ENCODE results near the gene C11orf68.

The C11orf68 gene

GRCh38 chr11:65911682-65912568 is 6.9 kb downstream of the C11orf68 start:
- no peak for DNase-seq

DNA sequence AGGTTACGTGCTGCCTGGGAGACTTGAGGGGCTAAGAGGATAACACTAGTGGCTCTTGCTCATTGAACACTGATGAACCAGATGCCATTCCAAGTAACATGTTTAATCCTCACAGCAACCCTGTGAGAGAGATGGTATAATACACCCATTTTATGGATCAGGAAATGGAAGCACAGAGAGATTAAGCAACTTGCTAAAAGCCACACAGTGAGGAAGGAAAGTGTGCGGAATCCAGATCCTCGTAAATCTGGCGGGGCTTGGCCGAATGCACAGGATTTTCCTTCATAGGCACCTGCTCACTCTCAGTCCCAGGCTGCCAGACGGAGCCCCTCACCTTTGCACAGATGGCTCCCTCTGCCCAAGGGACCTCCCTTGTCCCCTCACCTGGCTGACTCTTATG is 11.0 kb downstream of the C11orf68 start:
- DNase-seq: no peak

DNA sequence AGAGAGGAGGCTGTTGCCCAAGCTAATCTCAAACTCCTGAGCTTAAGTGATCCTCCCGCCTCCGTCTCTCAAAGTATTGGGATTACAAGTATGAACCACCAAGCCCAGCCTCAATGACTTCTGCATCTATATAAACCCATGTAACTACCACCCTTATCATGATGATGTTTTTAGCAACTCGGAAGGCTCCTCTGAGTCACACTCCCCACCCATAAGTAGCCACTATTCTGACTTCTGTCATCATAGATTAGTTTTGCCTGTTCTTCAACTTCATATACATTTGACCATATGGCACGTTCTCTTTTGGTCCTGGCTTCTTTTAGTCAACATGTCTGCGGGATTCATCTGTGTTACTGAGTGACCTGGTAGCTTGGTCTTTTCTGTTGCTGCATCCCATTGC is 12.3 kb downstream of the C11orf68 start:
- DNase-seq: no peak

- DNase-seq: no peak
Measured at GRCh38 chr11:65903715-65904114, 15.1 kb downstream of the C11orf68 start.

DNA sequence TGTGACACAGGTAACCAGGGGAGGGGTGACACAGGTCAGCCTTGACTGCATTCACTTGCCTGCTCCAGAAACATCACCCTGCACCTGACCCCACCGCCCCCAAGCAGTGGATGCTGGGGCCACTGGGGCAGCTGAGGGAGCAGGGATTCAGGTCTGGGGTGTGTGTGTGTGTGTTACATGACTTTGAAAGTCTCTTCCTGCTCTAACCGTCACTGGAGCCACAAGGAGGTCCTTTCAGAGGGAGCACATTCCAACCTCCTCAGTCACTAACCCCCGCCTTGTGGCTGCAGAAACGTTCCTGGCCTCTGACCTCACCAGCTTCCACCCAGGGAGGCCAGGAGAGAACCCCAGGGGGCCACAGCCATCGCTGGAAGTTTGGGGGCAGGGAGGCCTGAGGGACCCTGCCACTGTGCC is 15.8 kb downstream of the C11orf68 start:
- no peak for DNase-seq

DNA sequence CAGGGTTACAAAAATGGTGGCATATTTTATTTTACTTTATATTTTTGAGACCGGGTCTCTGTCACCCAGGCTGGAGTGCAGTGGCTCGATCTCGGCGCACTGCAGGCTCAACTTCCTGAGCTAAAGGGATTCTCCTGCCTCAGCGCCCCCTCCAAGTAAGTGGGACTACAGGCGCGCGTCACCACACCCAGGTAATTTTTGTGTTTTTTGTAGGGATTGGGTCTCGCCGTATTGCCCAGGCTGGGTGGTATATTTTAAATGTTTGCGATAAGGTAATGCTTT is 18.0 kb downstream of the C11orf68 start:
- DNase-seq: no peak

- DNase-seq: peak; percentile 97 to 98
Measured at GRCh38 chr11:65900125-65900898, 18.6 kb downstream of the C11orf68 start, which contains the start of gene FOSL1. TSS of gene FOSL1 (minus strand) at chr11:65900388. CDS start at chr11:65900339, 49 bp downstream.

GRCh38 chr11:65899356-65900124 is 19.3 kb downstream of the C11orf68 start:
- peak; percentile 54 to 68 for DNase-seq

- DNase-seq: no peak
Measured at GRCh38 chr11:65898656-65899355, 20.1 kb downstream of the C11orf68 start.

- DNase-seq: no peak
Measured at GRCh38 chr11:65897020-65897471, 21.8 kb downstream of the C11orf68 start.

GRCh38 chr11:65896034-65896999 is 22.5 kb downstream of the C11orf68 start:
- DNase-seq: no peak

GRCh38 chr11:65895482-65895981 is 23.3 kb downstream of the C11orf68 start:
- DNase-seq: no peak

- DNase-seq: peak; percentile 46 to 58
Measured at GRCh38 chr11:65894034-65894591, 24.7 kb downstream of the C11orf68 start.

DNA sequence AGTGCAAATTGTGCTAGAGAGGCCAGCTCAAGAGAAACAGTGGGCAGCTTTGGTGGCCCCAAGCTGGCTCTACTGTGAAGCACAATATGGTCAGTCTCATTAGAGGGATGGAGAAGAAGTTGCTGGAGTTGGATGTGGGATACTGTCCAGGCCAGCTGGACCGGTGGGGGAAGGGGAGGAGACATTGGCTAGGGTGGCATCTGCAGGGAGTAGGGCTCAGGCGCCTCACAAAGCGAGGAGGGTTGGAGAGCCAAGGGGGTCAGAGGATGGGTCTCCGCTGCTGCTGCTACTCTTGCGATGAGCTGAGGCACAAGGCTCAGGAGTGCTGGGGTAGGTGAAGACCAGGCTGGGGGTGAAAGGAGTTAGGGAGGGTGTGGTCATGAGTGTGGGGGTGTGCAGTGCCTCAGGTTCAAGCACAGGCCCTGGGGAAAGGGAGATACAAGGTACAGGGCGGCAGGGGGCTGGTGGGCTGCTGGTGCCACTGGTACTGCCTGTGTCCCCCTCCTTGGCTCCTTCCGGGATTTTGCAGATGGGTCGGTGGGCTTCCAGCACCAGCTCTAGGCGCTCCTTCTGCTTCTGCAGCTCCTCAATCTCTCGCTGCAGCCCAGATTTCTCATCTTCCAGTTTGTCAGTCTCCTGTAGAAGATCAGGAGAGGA is 26.1 kb downstream of the C11orf68 start:
- DNase-seq: no peak

DNA sequence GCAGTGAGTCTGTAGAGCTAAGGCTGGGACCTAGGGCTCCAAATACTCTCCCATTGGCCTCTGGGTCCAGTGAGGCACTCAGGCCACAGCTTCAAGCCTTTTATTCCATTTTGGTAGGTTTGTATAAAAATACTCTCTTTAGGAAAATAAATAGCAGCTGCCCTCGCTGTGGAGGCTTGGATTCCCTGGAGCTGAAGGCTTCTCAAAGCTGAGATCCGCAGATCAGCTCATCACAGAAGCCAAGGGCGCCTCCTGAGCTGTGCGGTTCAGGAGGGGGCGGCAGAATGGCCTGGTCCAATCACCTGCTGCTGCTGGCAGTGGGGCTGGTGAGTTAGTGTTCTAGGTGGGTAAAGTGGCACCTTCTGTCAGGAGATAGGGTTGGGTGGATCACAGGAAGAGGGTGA is 26.7 kb downstream of the C11orf68 start:
- DNase-seq: peak in 1 of 2 donors; percentile 39

DNA sequence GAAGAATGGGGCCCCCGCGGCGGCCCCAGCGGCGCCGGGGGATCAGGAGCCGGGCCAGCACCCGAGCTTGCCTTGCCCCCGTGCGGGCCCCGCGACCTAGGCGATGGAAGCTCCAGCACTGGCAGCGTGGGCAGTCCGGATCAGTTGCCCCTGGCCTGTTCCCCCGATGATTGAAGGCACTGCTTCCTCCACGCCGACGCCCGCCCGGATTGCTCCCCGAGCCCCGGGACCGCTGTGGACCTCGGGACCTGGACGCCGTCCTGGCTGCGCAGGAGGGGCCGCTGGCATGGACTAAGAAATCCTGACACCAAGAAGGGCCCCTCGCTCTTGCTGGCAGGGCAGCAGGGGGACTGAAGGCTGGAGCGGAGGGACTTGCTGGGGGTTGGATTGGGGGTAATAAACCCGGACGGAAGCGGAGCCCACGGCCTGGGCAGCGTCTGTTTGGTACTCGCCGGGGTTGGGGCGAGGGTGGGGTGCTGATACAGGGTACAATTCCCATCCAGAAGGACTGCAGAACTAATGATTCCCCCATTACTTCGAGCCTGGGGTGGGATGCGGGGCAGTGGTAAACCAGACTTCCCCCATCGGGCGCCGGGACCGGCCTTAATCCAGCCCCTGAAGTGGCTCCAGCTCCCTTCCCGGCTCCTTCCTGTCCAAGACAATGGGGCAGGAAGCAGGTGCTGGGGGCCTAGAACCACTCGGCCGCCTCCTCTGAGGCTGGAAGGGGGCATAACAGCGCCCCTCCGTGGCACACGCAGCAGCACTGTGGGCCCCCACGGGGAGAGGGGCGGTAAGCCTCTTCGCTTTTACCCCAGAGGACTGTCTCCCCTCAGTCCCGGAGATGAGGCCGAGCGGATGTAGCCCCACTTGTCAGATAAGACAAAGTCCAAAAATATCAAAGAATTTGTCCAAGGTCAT is 27.4 kb downstream of the C11orf68 start:
- peak in 1 of 2 donors; percentile 37 for DNase-seq

DNA sequence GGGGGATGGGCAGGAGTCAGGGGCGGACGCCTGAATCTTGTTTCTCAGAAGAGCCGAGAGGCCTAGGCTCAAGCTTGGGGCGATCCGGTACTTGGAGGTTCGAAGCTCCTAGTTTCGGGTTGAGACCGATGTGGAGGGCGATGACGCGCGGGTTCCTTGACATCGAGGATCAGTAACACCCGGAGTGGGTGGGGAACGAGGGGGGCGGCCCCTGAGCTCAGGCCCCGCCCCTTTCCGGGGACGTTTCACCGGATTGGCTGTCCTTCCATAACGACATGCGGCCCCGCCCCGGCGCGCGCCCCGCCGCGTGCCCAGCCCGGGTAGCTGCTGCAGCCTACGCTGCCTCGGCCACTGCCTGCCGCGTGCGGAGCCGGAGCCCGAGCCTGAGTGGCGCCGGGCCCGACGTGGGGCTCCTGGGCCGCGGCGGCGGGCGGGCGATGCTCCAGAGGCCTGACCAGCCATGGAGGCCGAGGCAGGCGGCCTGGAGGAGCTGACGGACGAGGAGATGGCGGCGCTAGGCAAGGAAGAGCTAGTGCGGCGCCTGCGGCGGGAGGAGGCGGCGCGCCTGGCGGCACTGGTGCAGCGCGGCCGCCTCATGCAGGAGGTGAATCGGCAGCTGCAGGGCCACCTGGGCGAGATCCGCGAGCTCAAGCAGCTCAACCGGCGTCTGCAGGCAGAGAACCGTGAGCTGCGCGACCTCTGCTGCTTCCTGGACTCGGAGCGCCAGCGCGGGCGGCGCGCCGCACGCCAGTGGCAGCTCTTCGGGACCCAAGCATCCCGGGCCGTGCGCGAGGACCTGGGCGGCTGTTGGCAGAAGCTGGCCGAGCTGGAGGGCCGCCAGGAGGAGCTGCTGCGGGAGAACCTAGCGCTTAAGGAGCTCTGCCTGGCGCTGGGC is 28.3 kb downstream of the C11orf68 start, which contains the start of gene CCDC85B:
CCDC85B (plus strand) TSS at position 350 of the 895 bp plus-strand sequence; CDS start at position 461, 111 bp downstream.
- DNase-seq: peak; percentile 98
